Measurements from ENCODE around the gene DLEC1. TPM values are rescaled to one million over a fixed set of nuclear protein-coding genes. Genes with fewer than 3 reads are reported as not detected.

Gene DLEC1
- total and polyA plus RNA-seq, 2 donors (not counting 1 experiment from before 2014, with no cell fraction given) = 0.52 to 2.1 TPM

- H3K36me3 ChIP-seq (replicated peaks in 1 of 2; ENCODE audit: control extremely low read depth in 1 of 2, control insufficient read depth in 1 of 2, extremely low read depth in 1 of 2, insufficient read depth in 2 of 2, low read length in 1 of 2) = peaks cover 0 to 13% of the 10 kb centered on the region in 2 experiments
- H3K27me3 ChIP-seq (replicated peaks in 1 of 4; ENCODE audit: control extremely low read depth in 1 of 4, control insufficient read depth in 3 of 4, insufficient read depth in 4 of 4, low read length in 3 of 4) = no peaks in the 10 kb centered on the region
- Mint-ChIP-seq H3K27me3 (no peaks in the 10 kb centered on the region), H3K4me1 (peaks cover 45% of the 10 kb centered on the region), H3K4me3 (peak overlapping the region; percentile 99), H3K9me3 (ENCODE audit: insufficient read depth) (no peaks in the 10 kb centered on the region), H3K27ac (peak overlapping the region; percentile 96)
- POLR2A ChIA-PET = no interaction called here
- H3K4me2 ChIP-seq (replicated peaks; ENCODE audit: low read depth, low read length, poor library complexity, severe bottlenecking) = peak overlapping the region; percentile 73
- H3K27ac ChIP-seq (ENCODE audit: low read length in 2 of 2) = peak overlapping the region; percentile 67 to 70
- ATAC-seq (ENCODE audit: low read depth) = peak; percentile 39
- peaks cover 0 to 9% (median 0%) of the 10 kb centered on the region in 3 donors for H3K9me3 ChIP-seq (ENCODE audit: control extremely low read depth in 1 of 3, control insufficient read depth in 2 of 3, insufficient read depth in 1 of 3, low read length in 2 of 3)
- H4K20me1 ChIP-seq (ENCODE audit: control insufficient read depth, insufficient read depth, low read length, poor library complexity, severe bottlenecking) = no peaks in the 10 kb centered on the region
- DNase-seq = peak; percentile 71
- H3K4me3 ChIP-seq (ENCODE audit: control extremely low read depth in 1 of 5, extremely low read depth in 1 of 5, insufficient read depth in 1 of 5, low read depth in 2 of 5, low read length in 4 of 5) = peak overlapping the region; percentile 55 to 87 (median 78)
- peaks cover 27 to 39% of the 10 kb centered on the region in 2 donors for H3K4me1 ChIP-seq (ENCODE audit: control insufficient read depth in 2 of 2, insufficient read depth in 2 of 2, low read length in 2 of 2)
- intact Hi-C loops (cut with micrococcal nuclease) = loop anchor here (2.0 kb wide), 1 partner anchor 503 kb away; the partner anchor contains the start of gene EXOG
- CTCF ChIA-PET = interaction anchor here (0.9 to 1.1 kb wide), 2 partner anchors 7 to 20 kb away, joined by 4 to 6 read pairs; no protein-coding TSS in a partner anchor
- peak overlapping the region; percentile 90 for H2AFZ ChIP-seq (ENCODE audit: insufficient read depth, low read depth, low read length, poor library complexity, severe bottlenecking)
- WGBS (ENCODE audit: insufficient coverage) = under 1% methylated on average over 45 of the region's 49 CpGs
- peak overlapping the region; percentile 69 for H3K9ac ChIP-seq (ENCODE audit: low read length)
- no peak for TF ChIP-seq EZH2 (IDR thresholded peaks at IDR 0.05; ENCODE audit: borderline replicate concordance, insufficient read depth, low read depth, low read length, poor library complexity, severe bottlenecking)
- TF ChIP-seq CTCF (IDR thresholded peaks at IDR 0.05) = no peak
- H3K79me2 ChIP-seq (ENCODE audit: control insufficient read depth, insufficient read depth, low read length) = peaks cover 12% of the 10 kb centered on the region
Measured at GRCh38 chr3:37993820-37994638, 45.0 kb upstream of the DLEC1 start.

- ATAC-seq (ENCODE audit: low read depth) (no peak), DNase-seq (no peak)
- peak overlapping the region; percentile 67 to 70 for H3K27ac ChIP-seq (ENCODE audit: low read length in 2 of 2)
- WGBS (ENCODE audit: insufficient coverage) = no CpG with 5 or more reads among the region's 2 CpGs
- intact Hi-C loops (cut with micrococcal nuclease) = no loop called here
- TF ChIP-seq CTCF (IDR thresholded peaks at IDR 0.05) = no peak
- no peak for TF ChIP-seq EZH2 (IDR thresholded peaks at IDR 0.05; ENCODE audit: borderline replicate concordance, insufficient read depth, low read depth, low read length, poor library complexity, severe bottlenecking)
- Mint-ChIP-seq H3K27ac (peak overlapping the region; percentile 96), H3K27me3 (no peaks in the 10 kb centered on the region), H3K9me3 (ENCODE audit: insufficient read depth) (no peaks in the 10 kb centered on the region), H3K4me3 (peak overlapping the region; percentile 99), H3K4me1 (peaks cover 51% of the 10 kb centered on the region)
- peaks cover 0 to 9% (median 0%) of the 10 kb centered on the region in 3 donors for H3K9me3 ChIP-seq (ENCODE audit: control extremely low read depth in 1 of 3, control insufficient read depth in 2 of 3, insufficient read depth in 1 of 3, low read length in 2 of 3)
- peak overlapping the region; percentile 55 to 87 (median 78) for H3K4me3 ChIP-seq (ENCODE audit: control extremely low read depth in 1 of 5, extremely low read depth in 1 of 5, insufficient read depth in 1 of 5, low read depth in 2 of 5, low read length in 4 of 5)
- ChIA-PET POLR2A (no interaction called here), CTCF (interaction anchor here (1.1 kb wide), 1 partner anchor 21 kb away, joined by 6 read pairs; no protein-coding TSS in a partner anchor)
- no peaks in the 10 kb centered on the region for H3K27me3 ChIP-seq (replicated peaks in 1 of 4; ENCODE audit: control extremely low read depth in 1 of 4, control insufficient read depth in 3 of 4, insufficient read depth in 4 of 4, low read length in 3 of 4)
- peaks cover 0 to 13% of the 10 kb centered on the region in 2 experiments for H3K36me3 ChIP-seq (replicated peaks in 1 of 2; ENCODE audit: control extremely low read depth in 1 of 2, control insufficient read depth in 1 of 2, extremely low read depth in 1 of 2, insufficient read depth in 2 of 2, low read length in 1 of 2)
- H3K4me1 ChIP-seq (ENCODE audit: control insufficient read depth in 2 of 2, insufficient read depth in 2 of 2, low read length in 2 of 2) = peaks cover 27 to 44% of the 10 kb centered on the region in 2 donors
- H3K79me2 ChIP-seq (ENCODE audit: control insufficient read depth, insufficient read depth, low read length) = peaks cover 12% of the 10 kb centered on the region
- peak overlapping the region; percentile 69 for H3K9ac ChIP-seq (ENCODE audit: low read length)
- H3K4me2 ChIP-seq (replicated peaks; ENCODE audit: low read depth, low read length, poor library complexity, severe bottlenecking) = peak overlapping the region; percentile 73
- no peaks in the 10 kb centered on the region for H4K20me1 ChIP-seq (ENCODE audit: control insufficient read depth, insufficient read depth, low read length, poor library complexity, severe bottlenecking)
- H2AFZ ChIP-seq (ENCODE audit: insufficient read depth, low read depth, low read length, poor library complexity, severe bottlenecking) = peak overlapping the region; percentile 90
Measured at GRCh38 chr3:37994639-37994972, 44.4 kb upstream of the DLEC1 start.

Measured in B cell (primary cell).